Activated CD4-positive, alpha-beta T cell treated with anti-CD3 and anti-CD28 coated beads, Interleukin-2, Interleukin-6, amounts not matched to agents 100 ng/mL and 50 ng/mL, durations not matched to agents 16 hours and 8 hours (primary cell): Measurements from ENCODE around the gene MGAT5B.

Source experiments
- DNase-seq: peaks from one replicate; pipeline ENCODE4 v3.0.0-alpha.2; 2020

The MGAT5B gene

GRCh38 chr17:76907352-76907751 lies 39.1 kb downstream of the MGAT5B start:
- no peak for DNase-seq

- peak; percentile 23 for DNase-seq
Observed at GRCh38 chr17:76909971-76910760, 42.0 kb downstream of the MGAT5B start.

- no peak for DNase-seq
Observed at GRCh38 chr17:76911299-76912017, 43.3 kb downstream of the MGAT5B start.

GRCh38 chr17:76912421-76913164 lies 44.4 kb downstream of the MGAT5B start:
- no peak for DNase-seq

- DNase-seq: no peak
Observed at GRCh38 chr17:76914937-76915336, 46.7 kb downstream of the MGAT5B start.

GRCh38 chr17:76915840-76916510 lies 47.8 kb downstream of the MGAT5B start:
- DNase-seq: no peak

GRCh38 chr17:76917829-76918228 lies 49.6 kb downstream of the MGAT5B start:
- no peak for DNase-seq

- no peak for DNase-seq
Observed at GRCh38 chr17:76918811-76919210, 50.6 kb downstream of the MGAT5B start.

GRCh38 chr17:76920364-76921139 lies 52.3 kb downstream of the MGAT5B start:
- no peak for DNase-seq

- no peak for DNase-seq
Observed at GRCh38 chr17:76921340-76922036, 53.3 kb downstream of the MGAT5B start.

- no peak for DNase-seq
Observed at GRCh38 chr17:76922084-76922483, 53.9 kb downstream of the MGAT5B start.

- DNase-seq: no peak
Observed at GRCh38 chr17:76922967-76923366, 54.8 kb downstream of the MGAT5B start.

- DNase-seq: no peak
Observed at GRCh38 chr17:76923491-76923890, 55.3 kb downstream of the MGAT5B start.

GRCh38 chr17:76924345-76925342 lies 56.4 kb downstream of the MGAT5B start:
- no peak for DNase-seq

- DNase-seq: no peak
Observed at GRCh38 chr17:76925441-76925891, 57.3 kb downstream of the MGAT5B start.

GRCh38 chr17:76926237-76926866 lies 58.1 kb downstream of the MGAT5B start:
- no peak for DNase-seq

GRCh38 chr17:76927577-76927976 lies 59.4 kb downstream of the MGAT5B start:
- DNase-seq: no peak

GRCh38 chr17:76927982-76928381 lies 59.8 kb downstream of the MGAT5B start:
- no peak for DNase-seq

- DNase-seq: no peak
Observed at GRCh38 chr17:76929148-76929547, 60.9 kb downstream of the MGAT5B start.

GRCh38 chr17:76929601-76930000 lies 61.4 kb downstream of the MGAT5B start:
- DNase-seq: no peak
